K562 (cell line): ENCODE results near the gene NEU3. TPM values are rescaled to one million over a fixed set of nuclear protein-coding genes. Genes with fewer than 3 reads are reported as not detected.

Experiments used
- ARID3B ChIP-seq: fragments of 250-450 bp; sonication (Bioruptor Pico); IDR thresholded peaks from 2 replicates; pipeline ENCODE4 v1.4.0; 2020; ENCODE audit warnings: borderline replicate concordance
- FOS ChIP-seq: IDR thresholded peaks from 3 replicates; pipeline ENCODE4 v1.6.1; 2011; ENCODE audit not compliant: insufficient read length; ENCODE audit errors: extremely low read depth
- KAT2B ChIP-seq: IDR thresholded peaks from one replicate; pipeline ENCODE4 v1.6.1; 2012; ENCODE audit warnings: low read depth, mild to moderate bottlenecking, control low read depth, inconsistent platforms, low read length, moderate library complexity
- TBP ChIP-seq: optimal IDR thresholded peaks from 2 replicates; pipeline ENCODE3; 2011; ENCODE audit warnings: low read depth, low read length, improper control_type of control experiment
- polyA plus RNA-seq, 8 experiments: library from polyadenylated mRNA; depleted of rRNA in 4 of 8; stranded (reverse) in 5 of 8; unstranded in 3 of 8; fragments of >200 nt; fragmentation: Nextera tagmentation in 2 of 8; fragmentation: Illumina TruSeq in 1 of 8; extraction: Ambion mirVana in 2 of 8; extraction: Trizol in 1 of 8; gene quantifications; 2 replicates each; pipeline versions ENCODE4 v1.2.1 to v1.2.3, GENCODE V29; 2011 to 2014; ENCODE audit warnings: inconsistent platforms in 1 of 8, missing spikeins in 1 of 8
- total RNA-seq, 7 experiments: library from RNA; depleted of rRNA in 6 of 7; stranded (reverse); fragments of >200 nt in 6 of 7; fragmentation: Illumina TruSeq in 2 of 7; extraction: Trizol in 2 of 7; gene quantifications; 2 replicates each; pipeline versions ENCODE4 v1.2.1 to v1.2.3, GENCODE V29; 2011 to 2021; ENCODE audit warnings: low replicate concordance in 1 of 7
- TF ChIP-seq, protein P1 (sequence below): sonication (generic); formaldehyde crosslinking; IDR thresholded peaks from 2 replicates; pipeline ENCODE4 v1.8.0; 2023; ENCODE audit warnings: mild to moderate bottlenecking, missing genetic modification reagents

NEU3 gene
- total and polyA plus RNA-seq, 9 of the 15 experiments (the other 6 are each of a cell fraction or from before 2014, with no cell fraction given), result 6.2 to 41.3 (median 31.1) TPM

DNA sequence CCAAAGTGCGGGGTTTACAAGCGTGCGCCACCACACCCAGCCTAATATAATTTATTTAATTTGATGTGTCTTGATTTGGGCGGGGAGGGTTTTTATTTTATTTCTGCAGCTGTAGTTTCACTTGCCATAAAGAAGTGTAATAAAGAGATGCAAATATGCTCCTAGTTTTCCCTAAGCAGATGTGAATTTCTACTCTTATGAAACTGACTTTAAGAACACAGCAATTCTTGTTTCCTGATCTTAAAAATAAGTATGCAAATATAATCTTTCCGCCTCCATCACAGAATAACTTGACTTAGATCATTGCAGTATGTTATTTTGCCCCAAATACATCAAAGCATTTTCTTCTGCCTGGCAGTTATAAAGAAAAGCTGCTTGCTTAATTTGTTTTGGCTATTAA is 35.3 kb upstream of the NEU3 start (continued):
- TF ChIP-seq KAT2B (no peak), FOS (no peak), ARID3B (CRISPR knock-in tag) (no peak), TBP (no peak)
- TF ChIP-seq, protein P1, sequence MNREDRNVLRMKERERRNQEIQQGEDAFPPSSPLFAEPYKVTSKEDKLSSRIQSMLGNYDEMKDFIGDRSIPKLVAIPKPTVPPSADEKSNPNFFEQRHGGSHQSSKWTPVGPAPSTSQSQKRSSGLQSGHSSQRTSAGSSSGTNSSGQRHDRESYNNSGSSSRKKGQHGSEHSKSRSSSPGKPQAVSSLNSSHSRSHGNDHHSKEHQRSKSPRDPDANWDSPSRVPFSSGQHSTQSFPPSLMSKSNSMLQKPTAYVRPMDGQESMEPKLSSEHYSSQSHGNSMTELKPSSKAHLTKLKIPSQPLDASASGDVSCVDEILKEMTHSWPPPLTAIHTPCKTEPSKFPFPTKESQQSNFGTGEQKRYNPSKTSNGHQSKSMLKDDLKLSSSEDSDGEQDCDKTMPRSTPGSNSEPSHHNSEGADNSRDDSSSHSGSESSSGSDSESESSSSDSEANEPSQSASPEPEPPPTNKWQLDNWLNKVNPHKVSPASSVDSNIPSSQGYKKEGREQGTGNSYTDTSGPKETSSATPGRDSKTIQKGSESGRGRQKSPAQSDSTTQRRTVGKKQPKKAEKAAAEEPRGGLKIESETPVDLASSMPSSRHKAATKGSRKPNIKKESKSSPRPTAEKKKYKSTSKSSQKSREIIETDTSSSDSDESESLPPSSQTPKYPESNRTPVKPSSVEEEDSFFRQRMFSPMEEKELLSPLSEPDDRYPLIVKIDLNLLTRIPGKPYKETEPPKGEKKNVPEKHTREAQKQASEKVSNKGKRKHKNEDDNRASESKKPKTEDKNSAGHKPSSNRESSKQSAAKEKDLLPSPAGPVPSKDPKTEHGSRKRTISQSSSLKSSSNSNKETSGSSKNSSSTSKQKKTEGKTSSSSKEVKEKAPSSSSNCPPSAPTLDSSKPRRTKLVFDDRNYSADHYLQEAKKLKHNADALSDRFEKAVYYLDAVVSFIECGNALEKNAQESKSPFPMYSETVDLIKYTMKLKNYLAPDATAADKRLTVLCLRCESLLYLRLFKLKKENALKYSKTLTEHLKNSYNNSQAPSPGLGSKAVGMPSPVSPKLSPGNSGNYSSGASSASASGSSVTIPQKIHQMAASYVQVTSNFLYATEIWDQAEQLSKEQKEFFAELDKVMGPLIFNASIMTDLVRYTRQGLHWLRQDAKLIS (CRISPR knock-in tag), result no peak
